A549 (cell line): ENCODE data around the gene IPO4.

Source experiments
- POLR2A ChIP-seq: IDR thresholded peaks from 2 replicates; pipeline ENCODE4 v1.6.1; 2012; ENCODE audit warnings: mild to moderate bottlenecking, low read length
- POLR2AphosphoS2 ChIP-seq: conservative IDR thresholded peaks from 2 replicates; pipeline ENCODE4 v1.6.1; 2012; ENCODE audit warnings: low read length, improper control_type of control experiment, inconsistent platforms
- RNF2 ChIP-seq: fragments of 200-600 bp; sonication (generic); IDR thresholded peaks from 2 replicates; pipeline ENCODE4 v1.6.1; 2016; ENCODE audit warnings: low read depth, mild to moderate bottlenecking, antibody characterized with exemption, moderate library complexity, borderline replicate concordance
- TF ChIP-seq, protein P1 (sequence below): fragments of >200 bp; sonication (Bioruptor Twin); formaldehyde crosslinking; IDR thresholded peaks from 3 replicates; pipeline ENCODE4 v1.5.1; 2016
- TF ChIP-seq, protein P2 (sequence below): fragments of 200-600 bp; sonication (generic); IDR thresholded peaks from 2 replicates; pipeline ENCODE4 v1.6.1; 2016; ENCODE audit warnings: antibody characterized with exemption, mild to moderate bottlenecking, moderate library complexity

DNA sequence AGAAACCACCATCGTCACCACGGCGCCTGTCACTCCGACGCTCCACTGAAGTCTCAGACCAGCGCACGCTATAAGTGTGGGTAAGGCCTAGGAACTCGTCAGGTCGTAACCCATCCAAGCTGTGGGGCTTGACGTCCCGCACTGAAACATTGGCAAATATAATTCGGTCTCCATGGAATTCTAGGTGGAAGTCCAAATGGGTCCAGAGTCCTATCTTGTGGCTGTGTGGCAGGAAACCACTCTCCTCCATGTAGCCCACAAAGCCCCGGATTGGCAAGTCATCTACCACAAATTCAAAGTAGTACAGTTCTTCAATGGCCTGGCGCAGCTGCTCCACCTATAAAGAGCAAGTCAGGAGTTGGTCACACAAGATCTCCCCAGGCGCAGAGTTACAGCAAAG, 4.3 kb upstream of the IPO4 start:
- TF ChIP-seq RNF2, result no peak
- TF ChIP-seq, protein P1, sequence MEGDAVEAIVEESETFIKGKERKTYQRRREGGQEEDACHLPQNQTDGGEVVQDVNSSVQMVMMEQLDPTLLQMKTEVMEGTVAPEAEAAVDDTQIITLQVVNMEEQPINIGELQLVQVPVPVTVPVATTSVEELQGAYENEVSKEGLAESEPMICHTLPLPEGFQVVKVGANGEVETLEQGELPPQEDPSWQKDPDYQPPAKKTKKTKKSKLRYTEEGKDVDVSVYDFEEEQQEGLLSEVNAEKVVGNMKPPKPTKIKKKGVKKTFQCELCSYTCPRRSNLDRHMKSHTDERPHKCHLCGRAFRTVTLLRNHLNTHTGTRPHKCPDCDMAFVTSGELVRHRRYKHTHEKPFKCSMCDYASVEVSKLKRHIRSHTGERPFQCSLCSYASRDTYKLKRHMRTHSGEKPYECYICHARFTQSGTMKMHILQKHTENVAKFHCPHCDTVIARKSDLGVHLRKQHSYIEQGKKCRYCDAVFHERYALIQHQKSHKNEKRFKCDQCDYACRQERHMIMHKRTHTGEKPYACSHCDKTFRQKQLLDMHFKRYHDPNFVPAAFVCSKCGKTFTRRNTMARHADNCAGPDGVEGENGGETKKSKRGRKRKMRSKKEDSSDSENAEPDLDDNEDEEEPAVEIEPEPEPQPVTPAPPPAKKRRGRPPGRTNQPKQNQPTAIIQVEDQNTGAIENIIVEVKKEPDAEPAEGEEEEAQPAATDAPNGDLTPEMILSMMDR, result no peak
- no peak for TF ChIP-seq POLR2A
- TF ChIP-seq, protein P2, sequence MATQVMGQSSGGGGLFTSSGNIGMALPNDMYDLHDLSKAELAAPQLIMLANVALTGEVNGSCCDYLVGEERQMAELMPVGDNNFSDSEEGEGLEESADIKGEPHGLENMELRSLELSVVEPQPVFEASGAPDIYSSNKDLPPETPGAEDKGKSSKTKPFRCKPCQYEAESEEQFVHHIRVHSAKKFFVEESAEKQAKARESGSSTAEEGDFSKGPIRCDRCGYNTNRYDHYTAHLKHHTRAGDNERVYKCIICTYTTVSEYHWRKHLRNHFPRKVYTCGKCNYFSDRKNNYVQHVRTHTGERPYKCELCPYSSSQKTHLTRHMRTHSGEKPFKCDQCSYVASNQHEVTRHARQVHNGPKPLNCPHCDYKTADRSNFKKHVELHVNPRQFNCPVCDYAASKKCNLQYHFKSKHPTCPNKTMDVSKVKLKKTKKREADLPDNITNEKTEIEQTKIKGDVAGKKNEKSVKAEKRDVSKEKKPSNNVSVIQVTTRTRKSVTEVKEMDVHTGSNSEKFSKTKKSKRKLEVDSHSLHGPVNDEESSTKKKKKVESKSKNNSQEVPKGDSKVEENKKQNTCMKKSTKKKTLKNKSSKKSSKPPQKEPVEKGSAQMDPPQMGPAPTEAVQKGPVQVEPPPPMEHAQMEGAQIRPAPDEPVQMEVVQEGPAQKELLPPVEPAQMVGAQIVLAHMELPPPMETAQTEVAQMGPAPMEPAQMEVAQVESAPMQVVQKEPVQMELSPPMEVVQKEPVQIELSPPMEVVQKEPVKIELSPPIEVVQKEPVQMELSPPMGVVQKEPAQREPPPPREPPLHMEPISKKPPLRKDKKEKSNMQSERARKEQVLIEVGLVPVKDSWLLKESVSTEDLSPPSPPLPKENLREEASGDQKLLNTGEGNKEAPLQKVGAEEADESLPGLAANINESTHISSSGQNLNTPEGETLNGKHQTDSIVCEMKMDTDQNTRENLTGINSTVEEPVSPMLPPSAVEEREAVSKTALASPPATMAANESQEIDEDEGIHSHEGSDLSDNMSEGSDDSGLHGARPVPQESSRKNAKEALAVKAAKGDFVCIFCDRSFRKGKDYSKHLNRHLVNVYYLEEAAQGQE, result no peak
- TF ChIP-seq POLR2AphosphoS2, result no peak
